Activated naive CD8-positive, alpha-beta T cell treated with anti-CD3 and anti-CD28 coated beads, Interleukin-2, amount 50 U/mL, for 16 hours (primary cell): ENCODE measurements around the gene ALDH7A1.
"Not testable (repeated sequence)": the region's sequence is repeated elsewhere in the genome, so short reads cannot be mapped to it uniquely, and the experiment has no call there.

Source experiments
- DNase-seq: peaks from one replicate; pipeline ENCODE4 v3.0.0-alpha.2; 2020; ENCODE audit warnings: low read depth, low spot score

The ALDH7A1 gene

DNA sequence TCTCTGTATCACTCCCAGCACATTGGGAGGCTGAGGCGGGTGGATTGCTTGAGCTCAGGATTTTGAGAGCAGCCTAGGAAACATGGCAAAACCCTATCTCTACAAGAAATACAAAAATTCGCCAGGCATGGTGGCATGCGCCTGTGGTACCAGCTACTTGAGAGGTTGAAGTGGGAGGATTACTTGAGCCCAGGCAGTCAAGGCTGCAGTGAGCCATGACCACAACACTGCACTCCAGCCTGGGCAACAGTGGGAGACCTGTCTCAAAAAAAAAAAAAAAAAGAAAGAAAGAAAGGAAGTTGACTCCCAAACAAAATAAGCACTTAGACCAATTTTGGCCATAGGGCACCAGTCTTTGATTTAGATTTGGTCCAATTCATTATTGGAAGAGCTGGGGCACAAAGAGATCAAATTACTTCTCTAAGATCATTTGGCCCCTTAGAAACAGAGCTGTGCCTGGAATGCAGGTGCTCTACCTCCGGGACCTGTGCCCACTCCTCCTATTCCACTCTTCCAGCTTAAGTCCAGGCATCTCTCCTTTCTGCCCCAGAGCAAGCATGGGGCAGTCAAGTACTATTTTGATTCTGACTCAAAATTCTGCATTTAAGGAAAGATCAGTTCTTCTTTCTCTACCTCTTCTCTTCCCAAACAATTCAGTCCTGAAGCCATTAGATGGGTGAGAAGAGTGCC, 59.0 kb downstream of the ALDH7A1 start:
- no peak for DNase-seq

DNA sequence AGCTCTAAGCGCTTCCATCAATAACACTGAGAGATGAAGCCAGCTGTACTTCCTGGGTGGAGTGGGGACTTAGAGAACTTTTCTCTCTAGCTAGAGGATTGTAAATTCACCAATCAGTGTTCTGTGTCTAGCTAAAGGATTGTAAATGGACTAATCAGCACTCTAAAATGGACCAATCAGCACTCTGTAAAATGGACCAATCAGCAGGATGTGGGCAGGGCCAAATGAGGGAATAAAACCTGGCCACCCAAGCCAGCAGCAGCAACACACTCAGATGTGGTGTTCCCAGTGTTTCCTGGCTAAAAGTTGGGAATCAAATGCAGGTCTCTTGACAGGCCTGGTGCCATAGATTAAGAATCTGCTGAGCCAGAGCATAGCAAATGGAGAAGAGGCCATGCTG, 60.5 kb downstream of the ALDH7A1 start:
- DNase-seq: no peak

DNA sequence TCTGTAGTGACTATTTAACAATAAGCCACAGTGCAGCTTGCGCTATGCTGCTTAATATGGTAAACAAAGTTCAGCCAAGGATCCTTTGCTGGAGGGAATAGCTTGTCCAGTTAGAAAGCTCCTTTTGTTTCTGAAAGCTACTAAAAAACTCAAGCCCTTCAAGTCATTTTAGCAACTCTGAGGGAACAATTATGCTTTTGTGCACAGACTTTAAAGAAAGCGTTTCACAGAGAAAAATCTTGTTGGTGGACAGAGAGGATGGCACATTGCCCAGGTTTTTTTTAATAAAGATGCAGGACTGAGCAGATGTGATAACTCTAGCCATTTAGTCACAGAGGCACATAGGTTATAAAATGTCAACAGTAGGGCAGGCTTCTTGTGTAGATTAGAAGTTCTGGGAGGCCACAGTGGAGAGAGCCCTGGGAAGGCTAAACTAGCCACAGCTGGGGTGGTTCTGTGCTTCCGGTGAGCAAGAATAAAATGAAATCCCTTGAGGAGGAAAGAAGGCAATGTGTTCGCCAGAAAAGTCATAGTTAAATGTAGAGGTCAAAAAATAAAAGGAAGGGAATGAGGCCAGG, 63.4 kb downstream of the ALDH7A1 start:
- no peak for DNase-seq

DNA sequence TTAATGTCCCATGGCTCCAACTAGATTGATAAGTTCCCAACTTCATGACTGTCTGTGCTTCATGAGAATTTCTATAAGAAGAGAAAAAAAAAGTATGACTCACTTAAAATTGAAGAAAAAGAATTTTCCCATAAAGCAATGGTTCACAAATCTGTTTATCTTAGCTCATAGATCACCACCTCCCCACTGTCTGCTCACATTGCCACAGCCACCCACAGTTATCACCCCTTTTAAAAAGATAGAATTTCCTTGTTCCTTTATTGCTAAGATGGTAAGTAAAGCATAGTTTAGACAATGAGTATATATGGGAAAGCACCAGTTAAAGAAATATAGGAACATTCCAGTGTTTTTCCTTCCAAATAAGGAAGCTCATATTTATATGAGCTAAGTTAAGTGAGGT, 67.1 kb downstream of the ALDH7A1 start:
- no peak for DNase-seq

DNA sequence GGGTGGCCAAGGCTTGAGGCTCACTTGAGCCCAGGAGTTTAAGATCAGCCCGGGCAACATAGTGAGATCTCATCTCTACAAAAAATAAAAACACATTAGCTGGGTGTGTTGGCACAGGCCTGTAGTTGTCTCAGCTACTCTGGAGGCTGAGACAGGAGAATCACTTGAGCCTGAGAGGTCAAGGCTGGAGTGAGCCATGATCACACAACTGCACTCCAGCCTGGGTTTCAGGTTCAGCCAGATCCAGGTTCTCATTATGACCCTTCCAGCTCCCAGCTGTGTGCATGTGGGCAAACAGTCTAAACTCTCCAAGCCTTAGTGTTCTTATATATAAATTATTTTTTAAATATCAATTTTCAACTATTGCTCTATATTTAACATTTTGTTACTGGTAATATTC, 67.9 kb downstream of the ALDH7A1 start:
- no peak for DNase-seq

DNA sequence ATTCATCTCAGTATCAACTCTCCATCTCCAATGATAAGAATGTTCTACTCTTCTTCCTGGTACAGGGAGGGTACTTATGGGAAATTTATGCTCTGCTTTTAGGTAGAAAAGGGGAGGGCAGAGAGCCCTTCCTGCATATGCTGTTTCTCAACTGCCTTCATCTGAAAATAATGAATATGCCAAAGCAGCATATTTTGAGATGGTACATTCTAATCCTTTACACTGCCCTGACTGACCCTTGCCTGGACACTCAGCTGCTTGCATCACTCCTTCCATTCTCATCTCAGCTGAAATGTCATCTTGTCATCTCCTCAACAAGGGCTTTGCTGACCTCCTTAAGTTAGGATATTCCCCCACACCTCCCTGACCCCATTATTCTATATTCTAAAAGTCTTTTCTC, 68.5 kb downstream of the ALDH7A1 start:
- no peak for DNase-seq

DNA sequence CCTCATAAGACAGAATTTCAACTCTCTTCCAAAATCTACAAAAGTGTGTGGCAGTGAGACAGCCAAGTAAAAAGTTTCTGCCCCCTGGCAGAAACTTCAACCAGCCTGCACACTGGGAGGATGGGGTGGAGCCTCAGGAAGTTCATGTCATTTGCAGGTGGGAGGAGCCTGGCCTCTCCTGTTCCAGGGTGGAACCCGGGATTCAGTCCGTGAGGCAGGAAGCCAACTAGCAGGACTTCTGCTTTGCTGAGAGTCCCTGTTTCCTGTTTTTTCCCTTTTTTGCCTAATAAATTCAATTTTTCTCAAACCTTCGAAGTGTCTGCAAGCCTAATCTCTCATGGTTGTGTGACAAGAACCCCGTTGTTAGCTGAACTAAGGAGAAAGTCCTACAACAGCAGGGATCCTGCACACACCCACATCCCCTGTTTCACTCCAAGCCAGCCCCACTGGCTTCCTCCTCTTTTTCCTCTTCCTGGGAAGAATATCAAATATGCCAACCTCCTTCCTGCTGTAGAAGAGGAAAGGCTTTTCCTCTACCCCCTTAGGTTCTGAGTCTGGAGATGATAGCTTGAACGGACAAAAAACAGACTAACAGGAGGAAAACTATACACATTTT, 69.3 kb downstream of the ALDH7A1 start:
- DNase-seq: no peak

DNA sequence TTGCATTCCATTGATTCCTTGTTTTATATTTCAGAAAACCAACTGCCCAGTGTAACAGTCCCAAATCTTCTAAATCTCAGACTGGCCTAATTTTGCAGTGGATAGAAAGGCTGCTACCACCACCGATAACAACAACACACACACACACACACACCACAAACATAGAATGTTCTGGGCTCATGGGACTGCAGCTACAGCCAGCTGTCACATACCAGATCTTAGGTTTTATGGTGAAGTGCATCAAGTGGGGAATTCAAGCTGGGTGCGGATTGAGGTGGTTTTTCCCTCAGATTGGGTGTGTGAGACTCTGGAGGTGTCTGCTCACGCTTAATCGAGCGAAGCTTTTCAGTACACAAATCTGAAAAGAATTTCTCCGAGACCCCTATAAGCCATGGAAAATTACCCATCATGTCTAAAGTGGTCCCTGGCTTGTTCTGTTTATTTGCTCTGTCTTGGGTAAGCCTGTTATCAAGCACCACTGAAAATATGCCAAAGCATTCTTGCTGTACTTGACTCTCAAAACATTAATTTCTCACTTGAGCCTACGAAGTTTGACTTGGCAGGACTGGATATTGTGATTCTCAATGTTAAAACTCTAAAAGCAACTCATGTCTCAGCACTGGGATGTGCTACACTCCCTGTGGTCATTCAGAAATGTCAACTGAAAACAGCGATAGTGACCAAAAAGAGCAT, 71.1 kb downstream of the ALDH7A1 start:
- no peak for DNase-seq

DNA sequence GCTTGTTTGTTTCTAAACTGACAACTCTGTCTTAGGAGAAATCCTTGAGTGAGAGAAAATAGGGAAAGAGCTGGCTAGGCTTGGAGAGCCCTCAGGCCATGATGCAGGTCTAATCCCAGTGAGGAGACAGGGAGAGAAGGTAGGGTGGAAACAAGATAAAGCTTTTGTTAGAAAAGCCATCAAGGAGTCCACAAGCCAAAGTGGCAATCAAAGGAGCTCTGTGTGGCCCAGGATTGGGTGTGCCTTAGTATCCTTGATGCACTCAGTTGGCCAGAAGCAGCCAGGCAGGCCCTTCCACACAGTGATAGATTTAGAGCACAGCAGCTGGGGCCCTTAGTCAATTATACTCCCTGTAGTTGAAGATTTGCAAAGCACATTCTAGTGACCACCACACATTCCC, 73.9 kb downstream of the ALDH7A1 start:
- no peak for DNase-seq

DNA sequence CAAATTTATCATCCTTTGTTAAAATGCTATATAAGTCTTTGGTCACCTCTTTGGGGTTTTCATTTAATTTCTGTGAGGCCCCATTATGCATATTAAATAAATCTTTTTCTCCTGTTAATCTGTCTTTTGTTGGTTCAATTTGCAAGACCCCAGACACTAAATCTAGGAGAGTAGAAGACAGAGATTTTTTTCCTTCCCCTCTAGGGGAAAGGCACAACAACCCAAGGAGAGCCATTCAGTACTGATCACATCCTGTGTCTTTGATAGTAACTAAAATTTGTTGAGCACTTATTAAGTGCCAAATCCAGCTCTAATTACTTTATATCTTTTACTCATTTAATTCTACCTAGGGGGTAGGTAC, 74.4 kb downstream of the ALDH7A1 start:
- no peak for DNase-seq

DNA sequence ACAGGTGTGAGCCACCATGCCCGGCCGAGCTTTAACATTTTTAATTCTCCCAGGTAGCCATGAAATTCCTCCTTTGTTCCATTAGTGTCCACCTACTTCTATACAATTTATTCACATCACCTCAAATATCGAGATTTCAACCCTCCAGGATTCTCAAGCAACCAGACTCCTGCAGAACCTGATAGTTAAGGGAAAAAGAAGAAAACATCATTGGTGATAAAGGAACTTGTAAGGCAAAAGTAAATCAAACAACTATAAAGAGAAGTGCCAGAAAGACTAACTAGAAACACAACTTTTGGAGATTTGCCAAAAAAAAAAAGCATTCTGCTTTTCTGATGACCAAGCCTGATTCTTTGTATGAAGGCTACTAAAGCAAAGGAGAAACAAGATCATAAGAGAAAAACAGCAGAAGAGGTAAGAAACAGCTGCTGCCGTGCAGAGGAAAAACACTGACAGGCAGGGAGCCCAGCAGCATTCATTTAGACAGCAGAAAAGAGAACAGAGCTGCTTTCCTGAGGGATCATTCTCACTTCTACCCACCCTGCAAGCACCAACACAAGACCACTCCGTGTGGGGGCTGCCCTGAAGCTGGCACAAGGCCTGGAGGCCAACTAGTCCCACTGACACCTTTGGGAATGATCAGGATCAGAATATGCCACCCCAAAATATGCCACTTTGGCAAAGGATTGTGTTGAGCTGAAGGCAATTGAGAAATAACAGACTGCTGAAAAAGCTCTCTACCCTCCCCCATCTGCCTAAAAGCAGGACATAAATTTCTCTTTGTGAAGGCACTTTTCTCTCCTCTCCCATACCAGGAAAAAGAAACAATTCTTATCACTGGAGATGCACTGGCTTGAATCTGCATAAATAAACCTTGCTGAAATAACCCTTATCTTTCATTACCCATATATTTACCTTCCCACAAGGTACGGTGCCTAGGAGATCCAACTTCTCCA, 75.1 kb downstream of the ALDH7A1 start:
- DNase-seq: no peak

DNA sequence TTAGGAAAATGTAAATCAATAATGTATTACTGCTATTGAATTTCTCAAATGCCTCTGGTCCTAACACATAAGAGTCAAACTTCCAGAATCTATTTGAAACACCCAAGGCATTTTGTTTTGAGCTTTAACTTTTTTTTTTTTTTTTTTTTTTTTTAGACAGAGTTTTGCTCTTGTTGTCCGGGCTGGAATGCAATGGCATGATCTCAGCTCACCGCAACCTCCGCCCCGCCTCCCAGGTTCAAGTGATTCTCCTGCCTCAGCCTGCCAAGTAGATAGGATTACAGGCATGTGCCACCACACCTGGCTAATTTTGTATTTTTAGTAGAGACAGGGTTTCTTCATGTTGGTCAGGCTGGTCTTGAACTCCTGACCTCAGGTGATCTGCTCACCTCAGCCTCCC, 75.8 kb downstream of the ALDH7A1 start:
- not testable (repeated sequence) for DNase-seq

DNA sequence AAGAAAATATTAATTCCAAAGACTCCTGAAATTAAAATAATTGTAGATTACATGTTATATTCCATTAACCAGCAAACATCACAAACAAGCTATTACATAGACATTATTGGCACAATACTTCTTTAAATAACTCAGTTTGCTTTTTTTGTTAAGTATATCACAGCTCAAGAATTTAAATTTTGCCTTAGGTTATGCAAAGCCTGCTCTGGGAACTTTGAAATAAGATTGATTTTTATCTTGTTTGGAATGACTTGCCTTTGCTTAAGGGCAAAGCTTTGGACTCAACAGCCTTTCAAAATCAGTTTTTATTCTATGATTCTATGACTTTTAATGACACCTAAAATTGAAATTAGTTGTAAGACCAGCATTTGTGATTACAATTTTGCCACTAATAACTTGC, 78.2 kb downstream of the ALDH7A1 start:
- no peak for DNase-seq

DNA sequence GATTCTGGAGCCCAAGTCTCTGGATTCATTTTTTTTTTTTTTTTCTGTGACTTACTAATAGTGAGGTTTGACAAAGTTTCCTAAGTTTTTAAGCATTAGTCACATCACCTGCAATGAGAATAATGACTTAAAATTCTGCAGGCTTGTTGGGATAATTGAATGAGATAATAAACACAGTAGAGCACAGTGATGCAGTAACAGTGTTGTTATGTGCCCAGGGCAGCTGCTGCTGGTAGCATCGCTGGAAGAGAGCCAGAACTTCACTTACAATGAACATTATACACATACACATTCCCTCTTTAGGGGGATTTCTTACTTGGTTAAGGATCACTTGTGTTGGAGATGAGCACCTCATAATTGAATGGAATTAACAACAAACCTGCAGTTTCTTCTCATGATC, 78.9 kb downstream of the ALDH7A1 start:
- DNase-seq: no peak

DNA sequence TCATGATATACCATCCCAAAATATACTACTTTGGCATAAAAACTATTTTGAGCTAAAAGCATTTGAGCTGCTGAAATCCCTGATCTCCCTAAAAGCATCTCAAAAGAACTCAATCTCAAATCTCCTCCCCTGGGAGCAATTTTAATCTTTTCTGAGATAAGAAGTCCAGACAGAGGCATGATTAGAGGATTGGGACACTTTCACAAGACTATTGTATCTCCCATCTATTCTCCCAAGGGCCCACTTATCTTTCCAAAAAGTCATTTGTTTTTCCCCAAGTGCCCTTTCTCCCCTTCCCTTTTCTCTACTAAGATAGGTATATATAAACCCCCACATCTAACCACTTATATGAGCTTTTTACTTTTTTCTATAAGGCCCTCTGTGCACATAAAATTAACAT, 79.7 kb downstream of the ALDH7A1 start:
- no peak for DNase-seq

DNA sequence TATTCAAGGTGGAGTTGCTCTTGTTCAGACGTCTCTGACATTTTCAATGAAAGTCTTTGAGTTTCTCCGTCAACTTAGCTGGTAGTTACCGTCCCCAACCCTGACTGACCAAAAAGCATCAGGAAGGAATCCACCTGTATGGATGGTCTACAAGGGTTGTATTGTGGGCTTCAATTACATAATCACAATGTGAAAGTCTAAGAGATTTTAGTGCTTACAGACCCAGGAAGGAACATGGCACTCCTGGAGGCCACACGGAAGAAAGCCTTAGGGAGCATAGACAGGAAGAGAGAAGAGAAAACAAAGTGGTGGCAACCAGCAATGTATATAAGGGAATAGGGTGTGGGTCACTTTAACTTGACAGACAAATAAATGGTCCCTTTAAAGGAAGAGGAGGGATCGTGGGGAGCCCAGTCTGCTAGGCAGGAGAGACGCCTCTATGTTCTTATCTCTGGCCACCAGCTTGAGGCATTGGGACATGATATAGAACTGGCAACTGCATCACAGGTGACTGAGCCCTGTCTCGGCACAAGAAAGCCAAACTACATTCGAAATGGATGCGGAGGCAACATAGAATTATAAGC, 80.4 kb downstream of the ALDH7A1 start:
- no peak for DNase-seq

DNA sequence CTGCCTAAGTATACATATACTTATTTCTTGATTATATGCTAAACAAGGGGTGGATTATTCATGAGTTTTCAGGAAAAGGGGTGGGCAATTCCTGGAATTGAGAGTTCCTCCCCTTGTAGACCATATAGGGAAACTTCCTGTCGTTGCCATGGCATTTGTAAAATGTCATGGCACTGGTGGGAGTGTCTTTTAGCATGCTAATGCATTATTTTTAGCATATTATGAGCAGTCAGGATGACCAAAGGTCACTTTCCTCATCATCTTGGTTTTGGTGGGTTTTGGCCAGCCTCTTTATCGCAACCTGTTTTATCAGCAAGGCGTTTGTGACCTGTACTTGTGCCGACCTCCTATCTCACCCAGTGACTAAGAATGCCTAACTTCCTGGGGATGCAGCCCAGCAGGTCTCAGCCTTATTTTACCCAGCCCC, 80.9 kb downstream of the ALDH7A1 start:
- DNase-seq: no peak

DNA sequence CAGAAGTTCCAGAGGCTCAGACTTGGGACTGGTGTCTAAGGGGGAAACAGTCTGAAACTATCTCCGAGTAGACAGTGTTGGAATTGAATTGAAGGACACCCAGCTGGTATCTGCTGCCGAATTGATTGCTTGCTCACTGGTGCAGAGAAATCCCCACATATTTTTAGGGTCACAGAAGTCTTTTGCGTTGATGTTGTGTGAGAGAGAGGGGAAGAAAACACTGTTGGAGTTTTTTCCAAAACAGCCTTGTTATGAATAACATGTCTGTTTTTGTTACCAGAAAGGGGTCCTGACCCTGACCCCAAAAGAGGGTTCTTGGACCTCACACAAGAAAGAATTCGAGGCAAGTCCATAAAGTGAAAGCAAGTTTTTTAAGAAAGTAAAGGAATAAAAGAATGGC, 81.3 kb downstream of the ALDH7A1 start:
- no peak for DNase-seq

DNA sequence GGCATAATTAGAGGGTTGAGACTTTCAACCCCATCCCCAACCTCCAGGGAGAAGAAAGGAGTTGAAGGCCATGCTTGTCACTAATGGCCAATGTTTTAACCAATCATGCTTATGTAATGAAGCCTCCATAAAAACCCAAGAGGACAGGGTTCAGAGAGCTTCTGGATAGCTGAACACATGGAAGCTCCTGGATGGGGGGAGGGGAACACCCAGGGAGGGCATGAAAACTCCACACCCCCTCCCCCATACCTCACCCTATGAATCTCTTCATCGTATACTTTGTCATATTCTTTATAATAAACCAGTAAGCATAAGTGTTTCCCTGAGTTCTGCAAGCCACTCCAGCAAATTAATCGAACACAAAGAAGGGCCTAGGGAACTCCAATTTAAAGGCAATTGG, 81.7 kb downstream of the ALDH7A1 start:
- DNase-seq: no peak

DNA sequence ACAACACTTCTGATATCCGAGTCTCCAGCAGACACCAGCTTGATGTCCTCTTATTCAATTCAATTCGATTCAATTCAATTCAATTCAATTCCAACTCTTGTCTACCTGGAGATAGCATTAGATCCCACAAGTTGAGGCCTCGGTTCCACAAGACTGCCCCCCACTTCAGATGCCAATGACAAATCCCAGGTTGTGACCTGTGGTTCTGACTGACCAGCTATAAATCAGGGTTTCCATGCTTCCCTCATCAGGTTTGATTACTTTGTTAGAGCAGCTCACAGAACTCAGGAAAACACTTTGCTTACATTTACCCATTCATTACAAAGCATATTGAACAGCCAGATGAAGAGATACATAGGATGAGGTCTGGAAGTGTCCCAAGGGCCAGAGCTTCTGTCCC, 82.6 kb downstream of the ALDH7A1 start:
- DNase-seq: no peak

DNA sequence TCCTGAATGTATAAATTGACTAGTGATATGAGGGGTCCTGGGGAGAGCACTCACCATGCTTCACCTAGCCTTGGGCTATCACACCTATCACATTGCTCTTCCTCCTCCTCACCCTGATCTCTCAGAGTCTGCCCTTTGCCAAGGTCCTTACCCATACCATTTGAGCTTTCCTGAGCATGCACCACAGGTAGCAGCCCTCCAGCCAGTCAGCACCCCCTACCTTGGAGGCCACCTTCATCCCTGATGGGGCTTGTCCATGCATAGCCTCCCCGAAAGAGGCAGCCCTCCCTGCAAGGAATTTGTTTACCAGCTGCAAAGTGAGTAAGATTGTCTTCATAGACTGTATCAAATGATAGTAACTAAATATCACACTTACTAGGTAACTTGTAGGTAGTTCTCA, 83.1 kb downstream of the ALDH7A1 start:
- no peak for DNase-seq
